ENCODE measurements around the gene DHRS1.

DHRS1 gene

DNA sequence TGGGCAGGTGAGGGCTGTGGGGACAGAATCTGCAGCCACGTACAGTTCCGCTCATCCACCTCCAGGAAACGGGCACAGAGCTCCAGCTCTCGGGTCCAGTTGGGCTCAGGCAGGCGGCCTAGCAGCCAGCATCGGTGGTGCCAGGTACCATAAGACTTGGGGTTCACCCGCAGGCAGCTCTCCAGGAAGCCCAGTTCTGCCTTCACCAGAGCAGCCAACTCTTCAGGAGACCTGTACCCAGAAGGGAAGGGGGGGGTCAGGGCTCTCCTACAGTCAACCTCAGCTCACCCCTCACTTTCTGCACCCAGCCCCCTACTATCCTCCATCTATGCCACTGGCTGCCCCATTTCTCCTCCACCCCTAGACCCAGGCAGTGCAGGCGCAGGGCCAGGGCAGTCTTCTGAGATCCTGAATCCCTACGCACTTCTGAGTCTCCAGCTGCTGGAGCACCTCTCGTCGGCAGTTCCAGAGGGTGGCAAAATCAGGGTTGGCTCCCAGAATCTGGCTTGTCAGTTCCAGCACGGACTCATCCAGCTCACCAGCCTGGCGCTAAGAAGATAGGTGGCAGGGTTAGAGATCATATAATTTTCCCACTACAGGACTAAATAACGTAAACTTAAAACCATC lies 29.6 kb downstream of the DHRS1 start:
- TF ChIP-seq, protein P1, sequence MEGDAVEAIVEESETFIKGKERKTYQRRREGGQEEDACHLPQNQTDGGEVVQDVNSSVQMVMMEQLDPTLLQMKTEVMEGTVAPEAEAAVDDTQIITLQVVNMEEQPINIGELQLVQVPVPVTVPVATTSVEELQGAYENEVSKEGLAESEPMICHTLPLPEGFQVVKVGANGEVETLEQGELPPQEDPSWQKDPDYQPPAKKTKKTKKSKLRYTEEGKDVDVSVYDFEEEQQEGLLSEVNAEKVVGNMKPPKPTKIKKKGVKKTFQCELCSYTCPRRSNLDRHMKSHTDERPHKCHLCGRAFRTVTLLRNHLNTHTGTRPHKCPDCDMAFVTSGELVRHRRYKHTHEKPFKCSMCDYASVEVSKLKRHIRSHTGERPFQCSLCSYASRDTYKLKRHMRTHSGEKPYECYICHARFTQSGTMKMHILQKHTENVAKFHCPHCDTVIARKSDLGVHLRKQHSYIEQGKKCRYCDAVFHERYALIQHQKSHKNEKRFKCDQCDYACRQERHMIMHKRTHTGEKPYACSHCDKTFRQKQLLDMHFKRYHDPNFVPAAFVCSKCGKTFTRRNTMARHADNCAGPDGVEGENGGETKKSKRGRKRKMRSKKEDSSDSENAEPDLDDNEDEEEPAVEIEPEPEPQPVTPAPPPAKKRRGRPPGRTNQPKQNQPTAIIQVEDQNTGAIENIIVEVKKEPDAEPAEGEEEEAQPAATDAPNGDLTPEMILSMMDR (IDR thresholded peaks at IDR 0.05), result no peak

DNA sequence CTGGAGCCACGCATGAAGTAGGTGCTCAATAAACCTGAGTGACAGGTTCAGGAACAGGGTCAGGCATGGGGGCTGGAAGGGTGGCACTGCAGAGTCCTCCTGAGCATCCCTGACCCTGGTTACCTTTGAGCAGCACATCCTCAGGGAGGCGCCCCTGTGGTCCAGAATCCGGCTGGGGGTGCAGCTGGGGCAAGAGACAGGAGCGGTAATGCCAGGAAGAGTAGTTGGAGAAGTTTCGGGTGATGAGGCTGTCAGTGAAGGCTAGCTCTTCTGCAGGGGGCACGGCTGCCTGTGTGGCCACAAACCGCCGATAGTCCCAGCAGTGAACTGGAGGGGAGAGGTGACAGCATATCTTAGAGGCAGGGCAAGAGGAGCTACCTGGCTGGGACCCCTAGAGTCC lies 30.2 kb downstream of the DHRS1 start:
- TF ChIP-seq, protein P1 (IDR thresholded peaks at IDR 0.05), result no peak

DNA sequence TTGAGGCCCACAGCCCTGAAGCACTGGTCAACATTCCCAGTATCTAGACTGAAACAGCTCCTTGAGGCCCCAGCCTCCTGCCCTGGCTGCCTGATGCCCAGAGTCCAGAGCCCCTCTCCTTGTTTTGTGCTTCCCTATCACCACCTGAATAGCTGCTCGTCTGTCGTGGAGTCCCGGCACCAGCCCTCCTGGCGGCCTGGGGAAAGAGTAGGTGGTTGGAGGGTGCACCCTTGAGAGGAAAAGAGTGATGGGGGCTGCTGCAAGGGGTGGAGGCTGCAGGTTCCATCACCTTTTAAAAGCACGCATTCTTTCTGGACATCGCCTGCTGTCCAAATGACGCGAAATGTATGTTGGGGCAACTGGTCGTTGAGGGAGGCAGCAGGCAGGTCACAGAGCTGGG lies 31.4 kb downstream of the DHRS1 start:
- TF ChIP-seq, protein P1 (IDR thresholded peaks at IDR 0.05), result no peak

DNA sequence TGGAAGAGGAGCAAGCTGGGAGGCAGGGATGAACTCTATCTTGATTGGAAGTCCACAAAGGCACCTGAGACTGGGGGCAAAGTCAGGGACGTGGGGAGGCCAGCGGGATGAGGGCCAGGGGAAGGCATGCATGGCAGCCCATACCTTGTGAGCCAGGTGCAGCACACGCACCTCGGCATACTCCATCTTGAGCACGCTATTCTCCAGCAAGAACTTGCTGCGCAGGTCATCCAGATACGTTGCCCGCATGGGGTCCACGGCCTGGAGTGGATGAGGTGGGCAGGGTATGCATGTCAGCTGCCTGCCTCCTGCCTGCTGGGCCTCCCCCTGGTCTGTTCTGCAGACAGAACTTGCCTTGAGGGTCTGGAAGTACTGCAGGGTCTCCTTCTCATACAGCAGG lies 32.1 kb downstream of the DHRS1 start:
- TF ChIP-seq, protein P1 (IDR thresholded peaks at IDR 0.05), result no peak

DNA sequence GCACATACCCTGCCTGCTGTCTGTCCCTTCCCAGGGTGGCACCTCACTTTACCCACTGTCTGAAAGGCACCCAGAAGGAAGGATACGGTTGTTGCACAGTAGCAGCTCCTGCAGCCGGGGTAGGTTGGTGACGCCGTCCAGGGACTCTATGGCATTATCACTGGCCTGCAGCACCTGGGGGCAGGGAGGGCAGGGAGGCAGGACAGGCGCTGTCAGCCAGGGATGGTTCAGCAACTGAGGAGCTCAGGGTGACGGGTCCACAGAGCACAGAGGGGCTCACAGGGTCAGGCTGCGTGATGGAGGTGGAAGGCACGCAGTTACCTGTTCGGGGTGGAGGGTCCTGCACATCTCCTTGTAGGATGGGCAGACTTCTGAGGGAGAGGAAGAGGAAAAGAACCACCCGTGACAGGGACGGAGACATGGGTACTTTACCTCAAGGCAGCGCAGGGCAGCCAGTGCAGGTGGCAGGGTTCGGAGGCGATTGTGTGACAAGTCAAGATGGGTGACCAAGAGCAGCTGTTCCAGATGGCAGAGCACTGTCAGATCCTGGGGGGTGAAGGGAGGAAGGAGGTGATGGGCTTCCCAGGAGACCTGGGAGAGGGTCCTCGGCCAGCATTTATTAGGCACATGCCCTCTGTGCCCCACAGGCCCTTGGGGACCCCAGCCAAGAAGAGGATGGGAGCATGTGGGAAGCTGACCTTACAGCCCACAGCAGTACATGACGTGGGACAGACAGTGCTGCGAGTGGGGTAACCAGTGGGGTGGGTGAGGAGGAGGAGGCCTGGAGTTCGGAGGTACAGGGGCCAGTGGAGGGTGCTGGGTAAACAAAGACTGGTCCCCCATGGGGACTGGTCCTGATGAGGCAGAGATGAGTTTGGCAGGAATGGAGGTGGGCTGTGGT lies 33.0 kb downstream of the DHRS1 start:
- TF ChIP-seq, protein P1 (IDR thresholded peaks at IDR 0.05), result no peak

DNA sequence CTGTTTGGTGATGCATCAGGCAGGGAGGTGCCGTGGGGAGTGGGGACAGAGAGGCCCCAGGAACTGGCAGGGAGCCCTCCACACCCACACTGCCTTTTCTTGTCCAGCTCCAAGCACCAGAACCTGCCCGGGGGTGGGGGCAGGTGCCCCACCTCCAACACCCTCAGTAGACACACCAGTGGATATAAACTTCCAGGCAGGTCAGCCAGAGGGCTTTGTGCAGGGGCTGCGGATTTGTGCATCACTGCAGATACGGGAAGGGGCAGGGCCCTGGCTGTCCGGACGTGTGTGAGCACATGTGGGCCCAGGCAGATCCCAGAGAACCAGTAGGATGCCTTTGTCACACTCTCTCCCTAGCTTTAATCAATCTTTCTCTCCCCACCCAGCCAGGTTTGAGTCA lies 35.3 kb downstream of the DHRS1 start:
- TF ChIP-seq, protein P1 (IDR thresholded peaks at IDR 0.05), result no peak

DNA sequence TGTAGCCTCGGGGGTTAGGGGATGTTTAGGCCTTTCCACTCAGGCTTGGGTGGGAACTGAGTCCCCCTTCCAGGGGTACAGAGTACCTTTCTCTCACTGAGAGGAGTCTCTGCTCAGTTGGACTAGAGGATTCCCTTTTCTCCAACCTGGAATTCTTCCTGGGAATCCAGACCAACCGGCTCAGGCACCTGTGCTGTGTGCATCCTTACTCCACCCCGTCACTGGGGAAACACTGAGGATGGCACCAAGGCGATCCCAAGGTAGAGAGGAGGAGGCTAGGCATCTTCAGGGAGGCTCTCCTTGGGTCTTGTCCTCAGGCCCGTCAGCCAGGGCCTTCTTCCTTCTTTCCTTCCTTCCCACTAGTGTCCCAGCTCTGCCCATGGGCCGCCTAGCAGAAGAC lies 35.7 kb downstream of the DHRS1 start:
- TF ChIP-seq, protein P1 (IDR thresholded peaks at IDR 0.05), result no peak

All from LNCAP (cell line).